K562 (cell line): ENCODE data around the gene ANO4. TPM values are rescaled to one million over a fixed set of nuclear protein-coding genes. Genes with fewer than 3 reads are reported as not detected.

Experiments
- C11orf30 ChIP-seq: fragments of 450-650 bp; IDR thresholded peaks from 2 replicates; pipeline ENCODE4 v1.6.1; 2016; ENCODE audit warnings: low read depth, mild to moderate bottlenecking
- CHD2 ChIP-seq: IDR thresholded peaks from 2 replicates; pipeline ENCODE4 v1.6.1; 2011; ENCODE audit warnings: low read depth, low read length
- HMG20B ChIP-seq: fragments of 250-450 bp; sonication (Bioruptor Pico); IDR thresholded peaks from 2 replicates; pipeline ENCODE4 v1.5.0; 2021; ENCODE audit warnings: mild to moderate bottlenecking
- KLF6 ChIP-seq: fragments of 250-450 bp; sonication (Bioruptor Pico); IDR thresholded peaks from 2 replicates; pipeline ENCODE4 v1.4.0; 2020; ENCODE audit warnings: mild to moderate bottlenecking, moderate library complexity, borderline replicate concordance
- POLR3G ChIP-seq: IDR thresholded peaks from 2 replicates; pipeline ENCODE4 v1.6.1; 2011; ENCODE audit not compliant: insufficient read length, insufficient replicate concordance; ENCODE audit errors: extremely low read depth
- SMAD4 ChIP-seq: fragments of 250-450 bp; sonication (Bioruptor Pico); conservative IDR thresholded peaks from 2 replicates; pipeline ENCODE4 v1.8.0; 2021; ENCODE audit warnings: inconsistent platforms, mild to moderate bottlenecking, moderate library complexity
- XRCC5 ChIP-seq: fragments of 200-400 bp; formaldehyde crosslinking; IDR thresholded peaks from 2 replicates; pipeline ENCODE4 v1.6.1; 2017; ENCODE audit warnings: low read depth, mild to moderate bottlenecking, low read length
- ZNF347 ChIP-seq: fragments of 450-650 bp; formaldehyde crosslinking; IDR thresholded peaks from 2 replicates; pipeline ENCODE4 v1.4.0; 2020; ENCODE audit warnings: low read depth, mild to moderate bottlenecking, moderate library complexity
- ZNF695 ChIP-seq: fragments of 450-650 bp; formaldehyde crosslinking; IDR thresholded peaks from 2 replicates; pipeline ENCODE4 v1.4.0; 2020; ENCODE audit warnings: mild to moderate bottlenecking, moderate library complexity
- ZNF717 ChIP-seq: fragments of 250-450 bp; sonication (Bioruptor Pico); IDR thresholded peaks from 2 replicates; pipeline ENCODE4 v1.5.0; 2021
- polyA plus RNA-seq, 8 experiments: library from polyadenylated mRNA; depleted of rRNA in 4 of 8; stranded (reverse) in 5 of 8; unstranded in 3 of 8; fragments of >200 nt; fragmentation: Nextera tagmentation in 2 of 8; fragmentation: Illumina TruSeq in 1 of 8; extraction: Ambion mirVana in 2 of 8; extraction: Trizol in 1 of 8; gene quantifications; 2 replicates each; pipeline versions ENCODE4 v1.2.1 to v1.2.3, GENCODE V29; 2011 to 2014; ENCODE audit warnings: inconsistent platforms in 1 of 8, missing spikeins in 1 of 8
- total RNA-seq, 7 experiments: library from RNA; depleted of rRNA in 6 of 7; stranded (reverse); fragments of >200 nt in 6 of 7; fragmentation: Illumina TruSeq in 2 of 7; extraction: Trizol in 2 of 7; gene quantifications; 2 replicates each; pipeline versions ENCODE4 v1.2.1 to v1.2.3, GENCODE V29; 2011 to 2021; ENCODE audit warnings: low replicate concordance in 1 of 7
- TF ChIP-seq, protein P1 (sequence below): fragments of 250-450 bp; sonication (Bioruptor Pico); IDR thresholded peaks from 2 replicates; pipeline ENCODE4 v1.5.0; 2021; ENCODE audit warnings: mild to moderate bottlenecking, moderate library complexity
- TF ChIP-seq, protein P2 (sequence below), 2 experiments: fragments of 450-650 bp; formaldehyde crosslinking in 1 of 2; IDR thresholded peaks; 2 replicates each; pipeline versions ENCODE4 v1.4.0 to v1.6.1; 2014 to 2020; ENCODE audit warnings: mild to moderate bottlenecking in 2 of 2, borderline replicate concordance in 1 of 2, low read depth in 1 of 2
- TF ChIP-seq, protein P3 (sequence below): fragments of 250-450 bp; sonication (Bioruptor Pico); IDR thresholded peaks from 2 replicates; pipeline ENCODE4 v1.5.0; 2021

The ANO4 gene
- total and polyA plus RNA-seq, 9 of the 15 experiments (the other 6 are each of a cell fraction or from before 2014, with no cell fraction given) = not detected

DNA sequence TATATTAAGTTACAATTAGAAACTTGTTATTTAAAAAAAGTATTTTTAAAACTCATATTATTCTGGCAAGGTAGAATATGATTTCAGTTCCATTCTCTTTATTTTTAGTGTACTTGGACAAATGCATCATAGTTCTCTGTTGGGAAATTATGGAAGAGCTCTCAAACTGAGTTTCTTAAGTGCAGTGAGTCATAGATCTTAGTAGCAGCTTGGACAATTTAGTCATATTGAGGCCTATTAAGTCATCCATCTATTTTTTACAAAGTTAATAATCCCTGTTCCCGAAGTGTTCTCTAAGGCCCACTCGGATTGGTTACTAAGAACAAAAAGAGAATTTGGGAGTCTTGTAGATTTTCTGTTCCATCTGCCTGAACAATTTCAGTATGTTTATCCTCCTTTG lies 113.9 kb downstream of the ANO4 start (continued):
- TF ChIP-seq, protein P1, sequence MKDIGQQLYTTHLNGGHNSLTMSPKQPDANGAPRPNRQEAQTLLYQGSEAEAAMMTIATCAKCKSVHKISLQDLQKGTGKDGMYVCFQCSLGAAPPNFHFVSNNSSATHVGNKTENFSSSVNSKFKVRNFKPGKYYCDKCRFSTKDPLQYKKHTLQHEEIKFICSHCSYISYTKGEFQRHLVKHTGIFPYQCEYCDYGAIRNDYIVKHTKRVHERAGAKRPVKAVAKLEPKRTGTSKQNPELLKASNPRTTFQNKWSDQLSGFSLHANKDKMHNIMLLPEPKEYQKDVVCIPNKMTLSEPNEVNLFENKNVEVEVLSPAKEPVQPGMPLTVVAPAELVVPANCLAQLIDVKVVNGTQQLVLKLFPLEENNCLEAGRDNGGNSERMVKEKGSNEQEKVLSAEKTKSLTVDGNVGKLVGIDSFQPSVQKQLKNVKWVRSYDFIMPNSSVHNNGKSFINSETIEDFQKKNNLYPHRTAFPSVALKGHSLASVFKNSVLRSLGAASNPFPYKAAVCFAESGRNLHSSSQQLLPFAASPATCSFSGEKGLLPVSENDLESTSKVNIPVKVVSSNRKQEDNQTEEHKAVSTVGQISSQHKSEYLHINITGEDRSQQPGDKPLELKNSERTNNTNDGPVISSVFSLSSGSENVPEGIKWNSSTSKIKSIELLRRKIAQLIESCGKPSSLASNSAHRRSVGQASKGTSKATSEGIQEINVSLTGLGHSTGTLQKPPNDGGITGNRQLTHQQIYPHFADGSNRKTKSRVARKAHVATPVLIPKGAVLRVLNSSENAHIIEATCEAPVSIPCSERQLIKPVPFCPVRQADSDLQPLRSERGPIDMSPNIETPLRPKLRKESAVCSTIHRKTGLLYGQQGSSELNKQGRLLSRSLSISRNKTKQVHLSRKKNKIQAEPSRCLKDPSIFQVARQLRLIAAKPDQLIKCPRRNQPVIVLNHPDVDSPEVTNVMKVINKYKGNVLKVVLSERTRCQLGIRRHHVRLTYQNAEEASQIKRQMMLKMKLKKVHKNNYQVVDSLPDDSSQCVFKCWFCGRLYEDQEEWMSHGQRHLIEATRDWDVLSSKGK = no peak
- TF ChIP-seq, protein P2, sequence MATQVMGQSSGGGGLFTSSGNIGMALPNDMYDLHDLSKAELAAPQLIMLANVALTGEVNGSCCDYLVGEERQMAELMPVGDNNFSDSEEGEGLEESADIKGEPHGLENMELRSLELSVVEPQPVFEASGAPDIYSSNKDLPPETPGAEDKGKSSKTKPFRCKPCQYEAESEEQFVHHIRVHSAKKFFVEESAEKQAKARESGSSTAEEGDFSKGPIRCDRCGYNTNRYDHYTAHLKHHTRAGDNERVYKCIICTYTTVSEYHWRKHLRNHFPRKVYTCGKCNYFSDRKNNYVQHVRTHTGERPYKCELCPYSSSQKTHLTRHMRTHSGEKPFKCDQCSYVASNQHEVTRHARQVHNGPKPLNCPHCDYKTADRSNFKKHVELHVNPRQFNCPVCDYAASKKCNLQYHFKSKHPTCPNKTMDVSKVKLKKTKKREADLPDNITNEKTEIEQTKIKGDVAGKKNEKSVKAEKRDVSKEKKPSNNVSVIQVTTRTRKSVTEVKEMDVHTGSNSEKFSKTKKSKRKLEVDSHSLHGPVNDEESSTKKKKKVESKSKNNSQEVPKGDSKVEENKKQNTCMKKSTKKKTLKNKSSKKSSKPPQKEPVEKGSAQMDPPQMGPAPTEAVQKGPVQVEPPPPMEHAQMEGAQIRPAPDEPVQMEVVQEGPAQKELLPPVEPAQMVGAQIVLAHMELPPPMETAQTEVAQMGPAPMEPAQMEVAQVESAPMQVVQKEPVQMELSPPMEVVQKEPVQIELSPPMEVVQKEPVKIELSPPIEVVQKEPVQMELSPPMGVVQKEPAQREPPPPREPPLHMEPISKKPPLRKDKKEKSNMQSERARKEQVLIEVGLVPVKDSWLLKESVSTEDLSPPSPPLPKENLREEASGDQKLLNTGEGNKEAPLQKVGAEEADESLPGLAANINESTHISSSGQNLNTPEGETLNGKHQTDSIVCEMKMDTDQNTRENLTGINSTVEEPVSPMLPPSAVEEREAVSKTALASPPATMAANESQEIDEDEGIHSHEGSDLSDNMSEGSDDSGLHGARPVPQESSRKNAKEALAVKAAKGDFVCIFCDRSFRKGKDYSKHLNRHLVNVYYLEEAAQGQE (IDR thresholded peaks at IDR 0.05; ENCODE audit: borderline replicate concordance) = no peak
- TF ChIP-seq, protein P2 (CRISPR knock-in tag; IDR thresholded peaks at IDR 0.05; ENCODE audit: low read depth) = no peak
- TF ChIP-seq ZNF717 (CRISPR knock-in tag) (no peak), CHD2 (no peak), ZNF347 (no peak), XRCC5 (no peak), HMG20B (no peak), C11orf30 (no peak), POLR3G (no peak), KLF6 (no peak), SMAD4 (CRISPR knock-in tag) (no peak), ZNF695 (CRISPR knock-in tag) (no peak)
- TF ChIP-seq, protein P3, sequence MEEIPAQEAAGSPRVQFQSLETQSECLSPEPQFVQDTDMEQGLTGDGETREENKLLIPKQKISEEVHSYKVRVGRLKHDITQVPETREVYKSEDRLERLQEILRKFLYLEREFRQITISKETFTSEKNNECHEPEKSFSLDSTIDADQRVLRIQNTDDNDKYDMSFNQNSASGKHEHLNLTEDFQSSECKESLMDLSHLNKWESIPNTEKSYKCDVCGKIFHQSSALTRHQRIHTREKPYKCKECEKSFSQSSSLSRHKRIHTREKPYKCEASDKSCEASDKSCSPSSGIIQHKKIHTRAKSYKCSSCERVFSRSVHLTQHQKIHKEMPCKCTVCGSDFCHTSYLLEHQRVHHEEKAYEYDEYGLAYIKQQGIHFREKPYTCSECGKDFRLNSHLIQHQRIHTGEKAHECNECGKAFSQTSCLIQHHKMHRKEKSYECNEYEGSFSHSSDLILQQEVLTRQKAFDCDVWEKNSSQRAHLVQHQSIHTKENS = no peak
